GM12878 (cell line): ENCODE measurements around the gene SMIM7. TPM values are rescaled to one million over a fixed set of nuclear protein-coding genes. Genes with fewer than 3 reads are reported as not detected.

ENCODE experiments used
- CHD4 ChIP-seq: fragments of 200-600 bp; sonication (generic); IDR thresholded peaks from 2 replicates; pipeline ENCODE4 v1.6.1; 2016; ENCODE audit warnings: mild to moderate bottlenecking
- CREB1 ChIP-seq: IDR thresholded peaks from 2 replicates; pipeline ENCODE4 v1.6.1; 2012; ENCODE audit warnings: low read depth, mild to moderate bottlenecking, inconsistent platforms
- HCFC1 ChIP-seq: fragments of 150-350 bp; IDR thresholded peaks from 2 replicates; pipeline ENCODE4 v1.6.1; 2014; ENCODE audit warnings: low read length
- HSF1 ChIP-seq: fragments of 150-350 bp; IDR thresholded peaks from 2 replicates; pipeline ENCODE4 v1.6.1; 2014; ENCODE audit warnings: mild to moderate bottlenecking, low read depth, low read length
- IRF4 ChIP-seq: IDR thresholded peaks from 2 replicates; pipeline ENCODE4 v1.6.1; 2011; ENCODE audit warnings: low read depth, low read length
- KAT2A ChIP-seq: conservative IDR thresholded peaks from 2 replicates; pipeline ENCODE4 v1.6.1; 2011; ENCODE audit warnings: low read depth, low read length; ENCODE audit not compliant: control insufficient read depth
- PML ChIP-seq: IDR thresholded peaks from 2 replicates; pipeline ENCODE4 v1.6.1; 2012; ENCODE audit warnings: low read length, inconsistent platforms
- RAD21 ChIP-seq: IDR thresholded peaks from 2 replicates; pipeline ENCODE4 v1.6.1; 2011; ENCODE audit warnings: mild to moderate bottlenecking, low read depth, low read length, moderate library complexity; ENCODE audit not compliant: insufficient read depth
- SUPT20H ChIP-seq: IDR thresholded peaks from 2 replicates; pipeline ENCODE4 v1.6.1; 2011; ENCODE audit warnings: low read depth, mild to moderate bottlenecking, low read length, moderate library complexity, borderline replicate concordance; ENCODE audit not compliant: control insufficient read depth
- polyA plus RNA-seq, 11 experiments: library from polyadenylated mRNA; depleted of rRNA in 4 of 11; unstranded in 6 of 11; stranded (reverse) in 5 of 11; fragments of >200 nt; fragmentation: Nextera tagmentation in 4 of 11; fragmentation: Illumina TruSeq in 1 of 11; extraction: Ambion mirVana in 4 of 11; extraction: Trizol in 1 of 11; gene quantifications; 1 replicate in 1 of 11; 2 replicates in 10 of 11; pipeline versions ENCODE4 v1.2.1 to v1.2.3, GENCODE V29; 2011 to 2016; ENCODE audit warnings: inconsistent platforms in 2 of 11, missing spikeins in 2 of 11, low read depth in 1 of 11
- total RNA-seq, 4 experiments: library from RNA; depleted of rRNA in 3 of 4; stranded (reverse); fragments of >200 nt in 3 of 4; fragmentation: Illumina TruSeq in 1 of 4; extraction: Trizol in 1 of 4; gene quantifications; 2 replicates each; pipeline versions ENCODE4 v1.2.1 to v1.2.3, GENCODE V29; 2013 to 2021
- TF ChIP-seq, protein P1 (sequence below): fragments of 450-650 bp; formaldehyde crosslinking; IDR thresholded peaks from 2 replicates; pipeline ENCODE4 v1.5.0; 2022; ENCODE audit warnings: mild to moderate bottlenecking, missing genetic modification characterization

Gene SMIM7
- total and polyA plus RNA-seq, 10 of the 15 experiments (the other 5 are each of a cell fraction or from before 2014, with no cell fraction given) = 45.7 to 170 (median 70.8) TPM

- no peak for TF ChIP-seq HSF1
- no peak for TF ChIP-seq SUPT20H
- no peak; the same call in none of the 2 replicates for TF ChIP-seq HCFC1
- peak; percentile 20; the same call in 1 of the 2 replicates for TF ChIP-seq RAD21
- no peak for TF ChIP-seq KAT2A
- TF ChIP-seq, protein P1, sequence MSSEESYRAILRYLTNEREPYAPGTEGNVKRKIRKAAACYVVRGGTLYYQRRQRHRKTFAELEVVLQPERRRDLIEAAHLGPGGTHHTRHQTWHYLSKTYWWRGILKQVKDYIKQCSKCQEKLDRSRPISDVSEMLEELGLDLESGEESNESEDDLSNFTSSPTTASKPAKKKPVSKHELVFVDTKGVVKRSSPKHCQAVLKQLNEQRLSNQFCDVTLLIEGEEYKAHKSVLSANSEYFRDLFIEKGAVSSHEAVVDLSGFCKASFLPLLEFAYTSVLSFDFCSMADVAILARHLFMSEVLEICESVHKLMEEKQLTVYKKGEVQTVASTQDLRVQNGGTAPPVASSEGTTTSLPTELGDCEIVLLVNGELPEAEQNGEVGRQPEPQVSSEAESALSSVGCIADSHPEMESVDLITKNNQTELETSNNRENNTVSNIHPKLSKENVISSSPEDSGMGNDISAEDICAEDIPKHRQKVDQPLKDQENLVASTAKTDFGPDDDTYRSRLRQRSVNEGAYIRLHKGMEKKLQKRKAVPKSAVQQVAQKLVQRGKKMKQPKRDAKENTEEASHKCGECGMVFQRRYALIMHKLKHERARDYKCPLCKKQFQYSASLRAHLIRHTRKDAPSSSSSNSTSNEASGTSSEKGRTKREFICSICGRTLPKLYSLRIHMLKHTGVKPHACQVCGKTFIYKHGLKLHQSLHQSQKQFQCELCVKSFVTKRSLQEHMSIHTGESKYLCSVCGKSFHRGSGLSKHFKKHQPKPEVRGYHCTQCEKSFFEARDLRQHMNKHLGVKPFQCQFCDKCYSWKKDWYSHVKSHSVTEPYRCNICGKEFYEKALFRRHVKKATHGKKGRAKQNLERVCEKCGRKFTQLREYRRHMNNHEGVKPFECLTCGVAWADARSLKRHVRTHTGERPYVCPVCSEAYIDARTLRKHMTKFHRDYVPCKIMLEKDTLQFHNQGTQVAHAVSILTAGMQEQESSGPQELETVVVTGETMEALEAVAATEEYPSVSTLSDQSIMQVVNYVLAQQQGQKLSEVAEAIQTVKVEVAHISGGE = no peak
- TF ChIP-seq CHD4 = no peak
- TF ChIP-seq PML = no peak
- peak; percentile 74 for TF ChIP-seq CREB1
- TF ChIP-seq IRF4 = no peak
Observed at GRCh38 chr19:16628183-16628983, 31.6 kb downstream of the SMIM7 start, which contains the start of gene MED26 (continued).
